Left lobe of liver (tissue), 2 donors: ENCODE data around the gene BMP7. TPM values are rescaled to one million over a fixed set of nuclear protein-coding genes. Genes with fewer than 3 reads are reported as not detected.

Source experiments
- ATAC-seq: fragments of 200-7000 bp; cut with Tn5 transposase; one replicate; pipeline ENCODE4 v1.9.1; 2020; ENCODE audit warnings: mild to moderate bottlenecking, moderate library complexity
- DNase-seq: peaks from one replicate; pipeline ENCODE4 v3.0.0-alpha.2; 2020; ENCODE audit warnings: low spot score
- total RNA-seq: library from RNA; stranded (reverse); gene quantifications from one replicate; pipeline ENCODE4 v1.2.1, GENCODE V29; 2021
- donor health status: DM: no; HTN: no; CAD: no; lungs with moderate emphysema.
- donor health status: DM: no; HTN: yes; CAD: no.

BMP7 gene
- total RNA-seq, 1 donor from 2014 or later = 0.38 TPM

DNA sequence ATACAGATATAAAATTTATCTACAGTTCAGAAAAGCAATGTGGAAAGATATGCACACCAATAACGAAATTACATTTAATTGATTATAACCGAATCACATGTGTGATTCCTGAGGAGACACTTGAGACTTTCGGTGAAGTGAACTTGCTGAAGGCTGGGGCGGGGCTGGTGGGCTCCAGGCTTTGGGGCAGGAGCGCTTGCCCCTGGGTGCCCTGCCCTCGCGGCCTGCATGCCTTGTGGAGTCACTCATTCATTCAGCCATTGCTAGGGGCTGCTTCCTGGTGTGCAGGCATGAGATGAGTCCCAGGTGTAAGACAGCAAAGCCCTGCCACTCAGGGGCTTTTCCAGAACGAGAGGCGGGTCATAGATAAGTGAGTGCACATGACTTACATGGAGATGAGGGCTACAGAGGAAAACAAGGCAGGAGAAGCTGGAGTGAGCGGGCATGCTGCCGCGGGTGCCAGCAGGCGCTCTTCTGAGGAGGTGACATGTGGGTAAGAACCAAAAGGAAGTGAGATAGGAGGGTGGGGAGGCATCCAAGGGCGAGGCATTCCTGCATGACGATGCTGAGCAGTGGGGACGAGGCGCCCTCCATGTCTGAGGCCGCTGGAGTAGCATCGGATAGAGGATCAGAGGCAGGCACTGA lies 88.7 kb downstream of the BMP7 start:
- ATAC-seq (no peak), DNase-seq (no peak)

DNA sequence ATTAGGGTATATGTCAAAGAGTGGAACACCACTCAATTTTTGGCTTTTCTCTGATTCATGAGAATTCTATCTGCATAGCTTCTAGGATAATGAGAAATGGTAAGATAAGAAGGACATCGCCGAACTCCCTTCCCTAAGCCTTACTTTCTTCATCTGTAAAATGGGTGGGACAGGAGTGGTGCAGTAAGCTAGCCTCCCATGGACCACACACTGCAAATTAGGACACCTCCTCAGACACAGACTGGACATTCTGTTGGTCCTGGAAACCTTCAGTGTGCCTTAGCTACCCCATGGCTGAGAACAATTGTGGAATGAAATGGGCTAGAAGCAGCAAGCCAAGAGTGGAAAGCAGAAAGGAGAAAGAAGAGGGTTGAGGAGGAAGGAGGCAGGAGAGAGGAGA lies 89.6 kb downstream of the BMP7 start:
- no peak for DNase-seq
- ATAC-seq = no peak

DNA sequence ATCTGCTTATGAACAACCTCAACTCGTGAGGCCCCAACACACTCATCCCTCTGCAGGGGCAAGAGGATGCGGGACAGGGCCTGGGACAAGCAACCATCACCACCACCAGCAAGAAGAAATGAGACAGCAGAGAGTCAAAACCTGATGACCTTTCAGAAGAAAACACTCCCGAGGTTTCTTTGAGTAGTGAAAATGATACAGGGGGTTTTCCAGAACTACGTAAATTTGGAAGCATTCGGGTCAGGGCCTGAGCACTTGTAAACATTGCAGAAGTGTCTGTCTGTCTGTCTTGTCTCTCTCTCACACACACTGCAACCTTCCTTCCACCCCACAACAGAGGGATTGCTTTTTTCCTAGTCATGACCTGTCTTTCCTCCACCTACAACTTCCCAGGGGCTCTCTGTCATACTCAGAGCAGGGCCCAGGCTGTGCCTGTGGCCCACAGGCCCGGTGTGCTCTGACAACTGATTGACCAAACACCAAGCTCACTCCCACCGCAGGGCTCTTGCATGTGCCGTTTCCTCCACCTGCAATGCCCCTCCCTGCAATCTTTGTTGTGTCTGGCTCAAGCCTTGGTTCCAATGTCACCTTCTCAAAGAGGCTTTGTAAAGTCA lies 90.9 kb downstream of the BMP7 start:
- DNase-seq (no peak), ATAC-seq (no peak)

DNA sequence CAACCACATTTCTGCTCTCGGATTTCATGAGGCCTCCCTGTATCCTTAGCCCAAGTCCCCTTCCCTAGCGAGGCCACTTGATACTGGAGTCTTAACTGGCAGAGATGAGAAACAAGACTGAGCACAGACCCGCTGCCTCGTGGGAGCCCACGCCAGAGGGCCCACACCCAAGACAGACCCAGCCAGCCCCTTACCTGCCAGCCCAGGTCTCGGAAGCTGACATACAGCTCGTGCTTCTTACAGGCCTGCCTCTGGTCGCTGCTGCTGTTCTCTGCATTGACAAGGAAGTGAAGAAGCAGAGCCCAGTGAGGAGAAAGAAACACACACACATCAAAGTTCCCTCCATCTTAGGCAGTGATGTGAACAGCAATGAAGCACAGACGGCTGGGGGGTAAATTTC lies 91.7 kb downstream of the BMP7 start:
- DNase-seq = no peak
- no peak for ATAC-seq

DNA sequence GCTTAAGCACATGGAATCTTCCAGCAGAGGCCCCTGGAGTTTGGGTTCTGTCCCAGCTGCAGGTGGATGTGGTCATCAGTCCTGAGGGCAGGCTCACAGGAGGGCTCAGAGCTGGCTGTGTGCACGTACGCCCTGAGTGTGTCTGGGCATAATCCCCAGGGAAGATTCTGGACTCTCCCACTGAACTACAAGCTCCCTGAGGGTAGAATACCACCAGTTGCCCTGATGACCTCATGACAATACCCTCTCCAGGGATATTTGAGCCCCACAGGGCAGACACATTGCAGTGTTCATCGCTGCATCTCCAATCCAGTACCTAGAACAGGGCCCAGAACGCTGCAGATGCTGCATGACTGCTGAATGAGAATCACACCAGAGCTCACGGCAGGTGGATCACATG lies 92.5 kb downstream of the BMP7 start:
- DNase-seq (no peak), ATAC-seq (no peak)

DNA sequence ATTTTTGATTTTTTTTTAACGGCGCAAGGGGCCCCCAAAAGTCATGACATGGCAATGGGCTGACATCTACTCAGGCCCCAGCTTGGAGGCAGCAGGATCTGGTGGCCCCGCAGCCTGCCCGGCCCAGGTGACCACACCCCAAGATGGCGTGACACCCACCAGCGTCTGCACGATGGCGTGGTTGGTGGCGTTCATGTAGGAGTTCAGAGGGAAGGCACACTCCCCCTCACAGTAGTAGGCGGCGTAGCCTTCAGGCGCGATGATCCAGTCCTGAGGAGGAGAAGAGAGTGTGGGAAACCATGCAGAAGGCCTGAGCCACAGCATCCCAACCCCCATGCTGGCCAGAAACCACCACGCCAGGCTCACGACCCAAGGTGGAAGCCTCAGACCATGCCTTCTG lies 93.4 kb downstream of the BMP7 start:
- DNase-seq (no peak), ATAC-seq (no peak)

DNA sequence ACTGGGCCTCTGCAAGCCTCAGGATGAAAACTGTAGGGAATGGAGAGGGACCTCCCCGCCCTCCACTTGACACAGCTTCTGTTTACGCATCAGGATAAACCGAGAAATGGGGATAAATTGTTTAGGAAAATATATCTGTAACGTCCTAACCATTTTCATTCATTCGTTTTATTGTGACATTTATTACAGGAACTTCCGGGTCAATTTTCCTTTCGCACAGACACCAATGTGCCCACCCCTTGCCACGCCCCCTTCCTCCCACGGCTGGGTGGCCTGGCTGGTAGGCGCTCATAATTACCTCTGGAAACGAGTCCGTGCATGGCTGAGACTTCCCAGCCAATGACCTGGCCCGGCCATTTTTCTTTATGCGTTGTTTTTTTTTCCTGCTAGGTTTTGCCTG lies 96.1 kb downstream of the BMP7 start:
- DNase-seq (no peak), ATAC-seq (no peak)

DNA sequence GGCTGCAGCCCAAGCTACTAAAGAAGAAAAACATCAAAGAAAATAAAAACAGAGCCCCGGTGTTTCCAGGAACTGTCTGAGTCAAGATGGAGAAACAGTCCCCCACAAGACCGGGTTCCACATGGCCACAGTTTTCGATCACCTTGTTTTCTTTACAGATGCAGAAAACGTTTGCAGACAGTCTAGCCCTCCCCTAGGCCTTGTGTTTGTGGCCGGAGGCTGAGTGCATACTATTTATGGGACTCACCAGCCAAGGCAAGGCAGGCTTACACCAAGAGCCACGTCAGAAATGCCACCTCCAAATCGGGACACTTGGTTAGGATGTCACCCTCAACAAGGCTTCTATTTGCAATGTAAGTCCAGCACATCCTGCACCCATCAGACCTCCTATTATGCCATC lies 97.3 kb downstream of the BMP7 start:
- no peak for DNase-seq
- ATAC-seq = no peak

DNA sequence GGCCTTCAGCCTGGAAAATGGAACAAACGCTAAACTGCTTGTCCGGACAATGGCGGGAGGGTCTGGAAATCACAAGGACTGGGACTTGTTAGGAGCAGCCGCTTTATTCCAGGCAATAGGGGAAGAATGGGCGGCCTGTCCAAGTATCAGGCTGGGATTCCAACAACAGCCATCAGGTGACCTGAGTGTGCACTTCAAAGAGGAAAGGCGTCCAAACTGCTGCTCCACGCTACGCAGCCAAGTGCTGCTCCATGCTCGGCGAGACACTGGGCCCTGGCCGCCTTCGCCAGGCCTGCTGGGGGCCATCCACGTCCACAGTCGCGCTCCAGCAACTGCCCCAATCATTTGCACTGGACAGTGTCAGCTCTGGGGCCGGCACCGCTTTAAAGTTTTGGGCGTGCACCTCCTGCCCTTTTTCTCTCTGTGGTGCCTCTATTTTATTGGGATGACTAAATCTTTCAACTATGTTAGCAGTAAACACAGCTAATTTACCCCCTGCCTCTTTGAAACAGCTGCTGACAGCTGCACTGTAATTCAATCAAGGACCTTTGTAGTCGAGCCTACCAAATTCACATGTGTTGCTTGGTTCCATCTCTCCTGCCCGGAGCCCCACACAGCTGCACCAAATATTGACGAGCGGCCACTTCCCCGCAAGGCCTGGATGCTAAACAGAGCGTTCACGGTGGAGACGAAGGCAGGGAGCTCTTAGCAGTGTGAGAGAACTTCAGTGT lies 98.3 kb downstream of the BMP7 start:
- no peak for DNase-seq
- ATAC-seq = no peak

DNA sequence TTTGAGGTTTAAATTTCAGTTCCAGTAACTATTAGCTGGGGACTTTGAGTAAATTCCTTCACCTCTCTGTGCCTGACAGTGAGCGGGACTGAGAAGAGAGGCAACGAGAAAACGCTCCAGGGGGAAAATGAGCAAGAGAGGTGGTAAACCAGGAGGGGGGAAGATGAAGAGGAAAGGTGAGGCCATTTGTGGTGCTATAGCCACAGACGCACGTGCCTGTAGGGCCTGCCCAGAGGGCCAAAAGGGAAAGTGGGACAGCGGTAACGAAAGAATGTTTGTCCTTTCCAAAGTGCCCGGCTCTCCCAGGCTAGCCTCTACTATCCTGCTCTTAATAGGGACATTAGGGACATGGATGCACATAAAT lies 99.2 kb downstream of the BMP7 start:
- DNase-seq (no peak), ATAC-seq (no peak)

DNA sequence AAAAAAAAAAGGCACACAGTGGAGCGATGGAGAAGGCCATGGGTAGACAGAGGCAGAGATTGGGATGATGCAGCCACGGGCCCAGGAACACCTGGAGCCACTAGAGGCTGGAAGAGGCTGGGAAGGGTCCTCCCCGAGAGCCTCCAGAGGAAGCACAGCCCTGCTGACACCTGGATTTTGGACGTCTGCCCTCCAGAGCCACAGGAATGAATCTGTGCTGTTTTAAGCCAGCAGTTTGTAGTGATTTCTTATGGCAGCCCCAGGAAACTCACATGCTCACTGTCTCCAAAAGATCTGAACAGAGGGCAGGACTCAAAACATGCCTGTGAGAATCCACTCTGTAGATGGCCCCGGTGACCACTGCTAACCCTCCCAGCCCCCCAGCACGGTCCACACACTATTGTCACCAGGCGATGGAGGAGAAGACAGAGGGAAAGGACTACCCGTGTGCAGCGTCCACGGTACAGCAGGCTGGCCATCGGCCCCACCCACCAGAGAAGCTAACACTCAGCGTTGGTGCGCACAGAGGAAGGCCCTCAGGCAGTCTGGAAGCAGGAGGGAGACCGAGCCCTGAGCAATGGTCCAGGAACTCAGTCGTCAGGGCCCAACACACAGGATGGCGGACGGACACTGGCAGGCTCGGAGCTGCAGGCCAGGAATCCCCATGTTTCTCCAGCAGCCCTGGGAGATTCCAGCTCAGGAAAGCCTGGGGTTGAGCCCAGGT lies 99.7 kb downstream of the BMP7 start:
- no peak for DNase-seq

DNA sequence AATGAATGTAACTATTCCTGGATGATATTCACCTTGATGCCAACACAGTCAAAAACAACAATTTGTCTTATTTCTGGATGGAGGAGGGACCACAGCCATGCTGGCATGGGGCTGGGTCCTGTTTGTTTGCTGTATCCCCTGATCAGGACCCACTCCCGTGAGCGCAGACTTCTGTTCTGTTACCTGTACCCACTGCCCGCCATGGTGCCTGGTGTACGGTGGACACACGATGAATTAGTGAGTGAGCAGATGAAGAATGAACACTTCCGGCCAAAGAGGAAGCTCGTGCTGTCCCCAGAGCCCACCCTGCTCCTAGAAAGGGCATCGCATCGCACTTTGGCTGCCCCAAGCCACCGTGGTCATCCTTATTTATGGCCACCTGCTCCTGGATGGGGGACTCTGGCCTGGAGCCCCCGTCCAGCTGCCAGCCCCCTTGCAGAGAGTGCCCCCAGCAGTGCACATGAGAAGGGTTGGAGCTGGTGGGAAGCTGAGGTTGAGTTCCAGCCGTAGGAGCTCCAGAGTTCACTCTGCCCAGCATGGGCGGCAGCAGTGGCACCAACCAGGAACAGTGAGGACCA lies 100.9 kb downstream of the BMP7 start:
- DNase-seq (no peak), ATAC-seq (no peak)

More for the DNA sequence above, 99.7 kb downstream of the BMP7 start:
- ATAC-seq = no peak

DNA sequence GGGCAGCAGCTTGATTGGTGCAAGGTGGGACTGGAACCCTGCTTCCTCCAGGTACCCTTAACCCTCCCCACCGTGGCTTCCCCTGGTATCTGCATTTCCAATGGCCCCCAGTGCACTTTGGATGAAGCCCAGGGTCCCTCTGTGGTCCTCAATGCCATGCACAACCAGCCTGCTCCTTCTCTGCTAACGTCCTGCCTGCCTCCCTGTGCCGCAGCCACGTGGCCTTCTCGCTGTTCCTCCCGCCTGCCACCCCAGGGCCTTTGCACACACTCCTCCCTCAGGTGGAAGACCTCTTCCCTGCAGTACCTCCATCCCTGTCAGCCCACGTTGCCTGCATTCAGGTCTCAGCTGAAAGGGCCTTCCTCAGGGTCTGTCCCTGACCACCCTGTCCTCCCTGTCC lies 101.6 kb downstream of the BMP7 start:
- DNase-seq (no peak), ATAC-seq (no peak)

DNA sequence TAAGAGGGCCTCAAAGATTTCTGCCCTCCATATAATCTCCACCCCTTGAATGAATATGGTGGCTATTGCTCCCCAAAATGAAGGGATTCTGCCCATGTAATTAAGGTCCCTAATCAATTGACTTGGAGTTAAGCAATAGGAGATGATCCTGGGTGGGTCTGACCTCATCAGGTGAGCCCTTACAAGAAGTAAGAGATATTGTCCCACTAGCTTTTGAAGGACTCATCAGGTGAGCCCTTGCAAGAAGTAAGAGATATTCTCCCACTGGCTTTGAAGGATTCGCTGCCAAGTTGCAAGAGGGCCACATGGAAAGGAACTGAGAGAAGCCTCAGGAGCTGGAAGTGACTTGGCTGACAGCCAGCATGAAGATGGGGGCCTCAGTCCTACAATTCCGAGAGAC lies 103.4 kb downstream of the BMP7 start:
- ATAC-seq = no peak
- DNase-seq = no peak

DNA sequence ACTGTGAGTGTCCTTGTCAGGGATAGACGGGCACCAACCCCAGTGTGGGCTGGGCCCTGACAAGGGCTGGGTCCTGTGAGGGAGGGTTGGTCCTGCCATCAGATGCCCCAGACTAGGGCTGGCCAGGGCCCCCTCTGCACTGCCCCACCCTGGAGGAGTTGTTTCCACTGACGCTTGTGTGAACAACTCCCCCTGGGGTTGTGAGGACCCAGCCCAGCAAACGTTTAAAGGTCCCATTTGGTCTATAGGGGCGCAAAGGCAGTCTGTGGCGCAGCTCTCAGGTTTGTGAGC lies 104.1 kb downstream of the BMP7 start:
- no peak for ATAC-seq
- DNase-seq = no peak

DNA sequence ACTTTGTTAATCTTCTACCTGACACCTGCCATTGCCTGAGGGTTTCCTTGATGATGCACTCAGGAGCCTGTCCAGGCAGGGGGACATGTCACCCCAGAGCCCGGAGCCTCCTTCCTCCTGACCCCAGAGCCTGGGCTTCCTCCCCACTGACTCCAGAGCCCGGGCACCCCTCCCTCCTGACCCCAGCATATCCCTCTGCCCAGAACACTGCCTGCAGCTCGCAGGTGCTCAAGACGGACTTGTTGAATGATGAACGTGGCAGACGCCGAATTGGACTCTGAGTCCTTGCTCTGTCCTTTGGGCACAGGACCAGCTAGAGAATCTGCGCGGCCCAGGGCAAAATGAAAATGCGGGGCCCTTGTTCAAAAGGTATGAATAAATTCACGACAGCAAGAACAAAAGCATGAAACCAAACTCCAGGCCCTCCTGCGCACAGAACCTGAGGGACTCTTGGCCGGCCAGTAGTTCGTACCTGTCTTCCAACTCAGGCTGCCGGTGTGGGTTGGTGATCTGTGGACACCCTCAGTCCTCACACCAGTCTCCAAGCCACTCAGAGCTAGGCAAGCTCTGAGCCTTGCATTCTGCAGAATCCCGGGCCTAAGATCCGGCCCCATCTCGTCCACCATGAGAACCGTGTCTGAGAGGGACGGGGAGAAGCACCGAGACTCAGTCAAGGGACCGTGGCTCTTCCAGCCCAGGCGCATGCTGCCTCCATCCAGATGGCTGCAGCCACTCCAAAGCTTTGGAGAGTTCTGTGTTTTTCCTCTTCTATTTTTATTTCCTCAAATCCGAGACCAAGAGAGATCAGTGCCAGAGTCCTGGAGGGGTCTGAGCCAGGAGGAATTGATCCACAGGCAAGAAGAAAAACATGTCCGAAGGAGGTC lies 104.7 kb downstream of the BMP7 start:
- no peak for ATAC-seq
- DNase-seq = no peak

DNA sequence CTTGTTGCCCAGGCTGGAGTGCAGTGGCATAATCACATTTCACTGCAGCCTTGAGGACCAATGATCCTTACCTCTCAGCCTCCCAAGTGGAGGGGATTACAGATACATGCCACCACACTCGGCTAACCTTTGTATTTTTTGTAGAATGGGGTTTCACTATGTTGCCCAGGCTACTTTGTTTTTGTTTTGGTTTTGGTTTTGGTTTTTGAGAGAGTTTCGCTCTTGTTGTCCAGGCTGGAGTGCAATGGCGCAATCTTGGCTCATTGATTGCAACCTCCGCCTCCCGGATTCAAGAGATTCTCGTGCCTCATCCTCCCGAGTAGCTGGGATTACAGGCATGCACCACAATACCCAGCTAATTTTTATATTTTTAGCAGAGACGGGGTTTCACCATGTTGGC lies 105.5 kb downstream of the BMP7 start:
- DNase-seq (no peak), ATAC-seq (no peak)

DNA sequence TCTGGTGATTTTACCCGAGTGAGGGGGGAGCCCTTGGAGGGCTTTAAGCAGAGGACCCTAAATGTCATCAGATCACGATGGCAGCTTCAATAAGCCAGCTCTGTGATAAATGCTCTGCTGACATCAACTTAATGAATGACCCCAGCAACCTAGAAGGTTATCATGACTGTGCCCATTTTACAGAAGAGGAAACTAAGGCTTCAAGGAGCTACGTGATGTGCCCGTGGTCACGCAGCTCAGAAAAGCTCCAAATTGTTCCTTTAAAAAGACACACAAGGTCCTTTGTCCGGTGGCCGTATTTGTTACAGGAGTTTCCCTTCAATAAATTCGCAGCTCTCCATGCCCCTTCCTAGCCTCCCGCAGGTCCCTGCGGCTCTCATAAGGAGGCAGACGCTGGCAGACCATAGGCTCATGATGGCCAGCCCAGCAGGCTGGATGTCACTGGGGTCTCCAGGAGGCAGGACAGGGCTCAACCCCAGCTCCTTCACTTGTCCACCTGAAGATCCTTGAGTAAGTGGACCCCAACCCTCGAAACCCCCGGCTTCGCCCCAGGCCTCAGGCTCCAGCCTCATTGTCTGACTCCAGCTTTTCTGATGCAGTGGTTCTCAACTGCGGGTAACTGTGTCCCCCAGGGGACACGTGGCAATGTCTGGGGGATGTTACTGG lies 106.4 kb downstream of the BMP7 start:
- DNase-seq (no peak), ATAC-seq (no peak)

DNA sequence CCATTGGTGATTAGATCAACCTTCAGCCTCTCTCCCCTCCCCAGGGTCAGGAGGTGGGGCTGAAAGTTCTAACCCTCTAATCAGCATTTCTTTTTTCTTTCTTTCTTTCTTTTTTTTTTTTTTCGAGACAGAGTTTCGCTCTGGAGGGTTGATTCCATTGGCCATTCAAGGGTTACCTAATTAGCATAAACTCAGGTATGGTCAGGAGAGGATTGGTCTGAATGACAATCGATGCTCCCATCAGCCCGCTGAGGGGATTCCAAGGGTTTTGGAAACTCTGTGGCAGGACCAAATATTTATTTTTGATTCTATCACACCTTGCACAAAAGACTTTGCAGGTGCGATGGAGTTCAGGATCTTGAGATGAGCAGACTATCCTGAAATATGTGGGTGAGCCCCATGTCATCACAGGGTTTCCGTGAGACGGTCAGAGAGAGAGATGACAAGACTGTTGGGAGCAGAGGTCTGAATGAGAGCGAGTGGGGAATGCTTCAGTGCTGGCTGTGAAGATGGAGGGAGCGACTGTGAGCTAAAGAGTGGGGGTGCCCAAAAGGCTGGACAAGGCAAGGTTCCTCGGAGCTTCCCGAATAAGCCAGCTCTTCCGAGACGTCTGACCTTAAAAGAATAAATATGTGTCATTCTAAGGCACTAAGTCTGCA lies 107.1 kb downstream of the BMP7 start:
- no peak for ATAC-seq
- no peak for DNase-seq

DNA sequence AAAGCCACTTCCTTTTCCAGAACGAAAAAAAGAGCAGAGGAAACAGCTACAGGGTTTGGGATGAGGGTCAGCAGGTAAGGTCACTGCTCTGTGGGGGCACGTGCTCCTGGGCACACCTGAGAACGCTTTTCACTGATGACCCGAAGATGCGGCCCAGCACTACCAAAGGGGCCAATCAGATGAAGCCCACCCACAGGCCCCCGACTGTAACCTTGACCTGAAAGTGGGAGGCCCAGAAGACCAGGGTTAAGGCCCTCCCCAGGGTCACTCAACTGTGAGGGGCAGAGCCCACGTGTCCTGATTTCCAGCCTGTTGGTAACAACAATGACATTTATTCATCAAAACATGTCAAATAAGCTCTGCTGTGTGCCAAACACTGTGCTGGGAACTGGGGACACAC lies 108.0 kb downstream of the BMP7 start:
- no peak for ATAC-seq

More for the DNA sequence above, 108.0 kb downstream of the BMP7 start:
- no peak for DNase-seq
